GM11168 (cell line): ENCODE data around the gene ANKMY1.

ENCODE experiments used
- in situ Hi-C: fragments of 300-500 bp; cut with MboI; formaldehyde crosslinking; loops from one replicate; pipeline ENCODE4 v1.12.0; 2022; ENCODE audit warnings: low sequenced_read_pairs; ENCODE audit not compliant: unreplicated experiment

ANKMY1 gene

GRCh38 chr2:240439698-240440151 is 118.1 kb downstream of the ANKMY1 start:
- in situ Hi-C loops = no loop called here

- in situ Hi-C loops = no loop called here
Observed at GRCh38 chr2:240438810-240439697, 118.7 kb downstream of the ANKMY1 start.

DNA sequence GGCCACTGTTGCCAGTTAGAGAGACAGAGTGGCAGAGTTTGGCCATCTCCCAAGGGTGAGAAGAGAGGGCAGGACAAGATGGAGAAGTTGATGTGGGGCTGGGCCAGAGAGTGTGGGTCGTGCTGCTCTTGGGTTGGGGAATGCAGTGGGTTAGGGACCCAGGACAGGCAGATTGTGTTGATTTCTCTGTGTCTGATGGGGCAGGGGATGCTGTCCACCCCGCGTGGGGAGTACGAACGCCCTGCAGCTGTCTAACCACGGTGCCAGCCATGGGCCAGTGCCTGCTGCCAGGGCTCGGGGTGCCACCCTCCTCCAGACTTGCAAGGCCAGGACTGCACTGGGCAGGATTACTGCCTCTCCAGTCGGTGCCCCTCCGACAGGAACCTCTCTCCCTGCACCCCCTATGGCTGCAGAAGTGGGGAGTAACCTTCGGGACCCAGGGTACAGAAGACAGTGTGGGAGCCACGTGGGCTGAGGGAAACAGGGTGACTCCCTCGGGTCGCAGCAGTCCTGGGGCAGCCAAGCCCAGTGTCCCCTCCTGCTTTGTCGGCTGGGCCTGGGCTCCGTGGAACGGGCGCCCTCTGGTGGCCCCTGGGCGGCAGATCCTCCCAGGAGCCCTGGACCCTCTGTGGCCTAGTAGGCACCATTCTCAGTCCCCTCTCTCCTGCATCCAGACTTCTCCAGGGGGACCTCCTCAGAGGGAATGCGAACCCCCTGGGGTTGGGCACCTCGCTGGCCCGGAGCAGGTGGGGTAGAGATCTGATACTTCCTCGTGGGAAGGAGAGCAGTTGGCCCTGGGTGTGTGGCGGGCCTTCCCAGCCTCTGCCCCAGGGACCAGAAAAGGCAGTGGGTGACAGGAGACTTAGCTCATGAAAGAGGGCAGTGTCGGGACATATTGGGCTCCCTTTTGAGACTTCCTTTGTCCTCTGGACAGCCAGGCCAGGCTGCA is 119.7 kb downstream of the ANKMY1 start:
- in situ Hi-C loops = no loop called here

- in situ Hi-C loops = no loop called here
Observed at GRCh38 chr2:240437551-240437860, 120.3 kb downstream of the ANKMY1 start.

DNA sequence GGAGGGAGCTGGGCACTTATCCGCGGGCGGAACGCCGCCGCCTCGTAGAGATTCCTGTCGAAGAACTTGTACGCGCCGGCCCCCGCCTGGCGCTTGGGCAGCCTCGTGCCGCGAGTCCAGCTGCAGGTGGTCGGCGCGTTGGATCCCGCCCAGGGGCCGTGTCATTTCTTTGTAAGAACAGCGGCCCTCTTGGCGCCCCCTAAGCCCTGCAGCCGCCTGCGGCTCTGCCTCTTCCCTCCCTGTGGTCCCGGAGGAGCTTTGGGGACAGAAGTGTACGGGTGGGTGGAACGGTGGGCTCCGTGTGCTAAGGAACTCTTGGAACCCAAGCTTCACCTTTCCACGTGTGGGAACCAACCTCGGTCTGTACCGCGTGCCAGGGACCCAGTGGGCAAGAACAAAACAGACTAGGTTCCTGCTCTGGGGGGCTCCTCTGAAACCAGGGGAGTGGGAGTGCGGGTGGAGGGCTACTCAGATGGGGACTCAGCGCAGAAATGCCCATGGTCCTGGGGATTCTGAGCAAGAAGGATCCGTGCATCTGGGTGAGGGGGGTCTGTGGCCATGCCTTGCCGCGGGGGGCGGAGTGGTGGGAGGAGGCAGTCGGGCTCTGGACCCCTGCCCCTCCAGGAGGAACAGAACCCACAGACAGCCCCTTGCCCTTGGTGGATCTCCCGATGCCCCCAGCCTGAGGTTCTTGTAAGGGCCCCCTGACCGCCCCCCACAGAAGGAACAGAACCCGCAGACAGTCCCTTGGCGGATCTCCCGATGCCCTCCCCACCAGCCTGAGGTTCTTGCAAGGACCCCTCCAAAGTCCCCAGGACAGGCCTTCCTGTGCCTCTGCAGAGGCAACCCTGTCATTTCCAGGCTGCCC is 120.9 kb downstream of the ANKMY1 start:
- in situ Hi-C loops = no loop called here

DNA sequence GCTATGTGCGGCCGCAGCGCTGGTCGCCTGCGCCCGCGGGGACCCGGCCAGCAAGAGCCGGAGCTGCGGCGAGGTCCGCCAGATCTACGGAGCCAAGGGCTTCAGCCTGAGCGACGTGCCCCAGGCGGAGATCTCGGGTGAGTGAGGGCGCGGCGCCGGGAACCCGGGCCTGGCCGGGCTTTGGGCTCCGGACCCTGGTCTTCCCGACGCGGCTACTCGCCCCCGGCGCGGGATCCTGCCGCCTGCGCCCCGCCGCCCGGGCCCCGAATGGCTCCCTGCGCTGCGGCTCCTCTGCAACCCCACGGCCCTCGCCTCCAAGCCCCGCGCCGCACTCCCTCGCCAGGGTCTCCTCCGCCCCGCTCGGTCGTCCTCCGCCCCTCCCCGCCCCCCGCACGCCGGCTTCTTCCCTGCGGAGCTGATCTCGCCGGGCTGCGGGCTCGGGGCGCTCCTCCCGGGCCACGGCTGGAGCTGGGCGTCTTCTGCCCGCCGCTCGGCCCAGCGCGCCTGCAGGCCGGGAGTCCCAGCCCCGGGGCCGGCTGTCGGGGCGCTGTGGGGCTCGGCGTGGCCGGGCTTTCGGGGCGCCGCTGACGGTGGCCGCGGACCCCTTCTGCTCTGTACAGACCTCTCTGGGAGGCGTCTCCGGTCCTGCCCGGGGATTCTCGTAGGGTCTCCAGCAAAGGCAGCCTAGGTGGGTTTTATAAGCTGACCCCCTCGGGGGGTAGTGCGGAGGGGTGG is 121.7 kb downstream of the ANKMY1 start:
- in situ Hi-C loops = no loop called here

DNA sequence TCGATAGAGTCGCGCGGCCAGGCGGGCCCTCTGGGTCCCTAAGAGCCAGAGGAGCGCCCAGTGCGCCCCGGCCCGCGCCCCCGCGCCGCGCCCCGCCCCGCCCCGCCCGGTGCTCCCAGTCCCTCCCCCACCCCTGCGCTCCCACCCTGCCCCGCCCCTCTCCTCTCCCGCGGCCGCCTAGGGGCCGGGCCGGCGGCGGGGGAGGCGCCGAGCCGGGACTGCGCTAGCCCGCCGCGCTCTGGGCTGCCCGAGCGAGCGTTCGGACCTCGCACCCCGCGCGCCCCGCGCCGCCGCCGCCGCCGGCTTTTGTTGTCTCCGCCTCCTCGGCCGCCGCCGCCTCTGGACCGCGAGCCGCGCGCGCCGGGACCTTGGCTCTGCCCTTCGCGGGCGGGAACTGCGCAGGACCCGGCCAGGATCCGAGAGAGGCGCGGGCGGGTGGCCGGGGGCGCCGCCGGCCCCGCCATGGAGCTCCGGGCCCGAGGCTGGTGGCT is 122.3 kb downstream of the ANKMY1 start, which contains the start of gene GPC1:
Gene GPC1 (plus strand): TSS at position 207 of the 491 bp plus-strand sequence. CDS start 256 bp downstream, at position 463.
- in situ Hi-C loops = no loop called here

- in situ Hi-C loops = no loop called here
Observed at GRCh38 chr2:240434728-240435456, 122.9 kb downstream of the ANKMY1 start.

- in situ Hi-C loops = no loop called here
Observed at GRCh38 chr2:240433973-240434727, 123.6 kb downstream of the ANKMY1 start.

DNA sequence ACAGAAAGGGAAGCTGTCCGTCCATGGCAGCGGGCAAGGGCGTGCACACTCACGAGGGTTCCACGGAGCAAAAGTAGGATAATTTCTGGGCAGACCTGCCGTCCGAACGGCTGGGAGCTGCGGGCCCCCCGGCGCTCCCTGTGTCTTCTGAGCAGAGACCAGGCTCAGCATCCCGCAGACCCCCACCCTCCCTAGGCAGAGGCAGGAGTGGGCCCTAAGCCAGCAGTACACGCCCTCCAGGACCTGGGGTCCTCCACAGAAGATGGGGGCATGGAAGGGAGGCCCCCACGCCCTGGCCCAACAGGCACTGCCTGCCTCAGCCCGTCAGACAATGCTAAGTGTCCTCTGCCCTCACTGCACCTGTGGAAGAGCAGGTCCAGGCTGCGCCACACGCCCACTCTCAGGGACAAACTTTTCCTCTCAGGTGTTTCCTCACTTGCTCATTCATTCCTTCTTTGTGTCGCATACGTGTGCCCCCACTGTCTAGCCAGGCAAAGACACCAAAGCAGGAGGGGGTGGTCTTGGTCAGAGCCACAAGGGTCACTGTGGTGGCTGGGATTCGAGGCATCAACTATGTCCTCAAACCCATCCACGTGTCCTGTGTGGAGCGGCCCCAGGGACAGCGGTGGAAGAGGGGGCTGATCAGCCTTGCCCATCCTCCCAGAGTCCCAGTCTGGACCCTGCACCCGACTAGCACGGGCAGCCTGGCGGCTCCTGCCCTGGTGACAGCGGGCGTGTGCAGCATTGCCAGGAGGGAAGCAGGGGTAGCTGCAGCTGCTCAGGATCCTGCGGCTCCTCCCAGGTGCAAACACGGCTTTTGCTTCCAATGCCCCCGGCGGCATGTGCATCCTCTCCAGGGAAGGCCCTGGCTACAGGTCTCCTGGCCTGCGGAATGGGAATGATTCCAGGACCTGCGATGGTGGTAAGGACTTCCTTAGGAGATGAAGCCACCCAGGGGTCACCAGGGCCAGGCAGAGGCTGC is 124.7 kb downstream of the ANKMY1 start:
- in situ Hi-C loops = no loop called here

DNA sequence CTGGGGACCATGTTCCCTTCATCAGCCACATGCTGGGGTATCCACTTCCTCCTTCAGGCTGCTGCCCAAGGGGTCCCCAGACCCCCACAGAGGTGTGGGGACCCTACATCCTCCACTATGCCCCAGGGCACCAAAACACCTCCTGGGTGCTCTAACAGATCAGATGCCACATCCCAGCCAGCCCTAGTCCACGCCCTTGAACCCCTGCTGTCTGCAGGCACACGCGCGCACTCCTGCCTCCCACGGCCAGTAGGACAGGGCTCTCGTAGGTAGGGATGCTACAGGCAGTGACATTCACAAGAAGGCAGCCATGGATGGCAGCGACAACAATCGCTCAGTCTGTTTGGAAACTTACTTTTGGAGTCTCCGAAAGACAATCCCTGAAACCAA is 125.4 kb downstream of the ANKMY1 start:
- in situ Hi-C loops = no loop called here

- in situ Hi-C loops = no loop called here
Observed at GRCh38 chr2:240431661-240432424, 125.9 kb downstream of the ANKMY1 start.

DNA sequence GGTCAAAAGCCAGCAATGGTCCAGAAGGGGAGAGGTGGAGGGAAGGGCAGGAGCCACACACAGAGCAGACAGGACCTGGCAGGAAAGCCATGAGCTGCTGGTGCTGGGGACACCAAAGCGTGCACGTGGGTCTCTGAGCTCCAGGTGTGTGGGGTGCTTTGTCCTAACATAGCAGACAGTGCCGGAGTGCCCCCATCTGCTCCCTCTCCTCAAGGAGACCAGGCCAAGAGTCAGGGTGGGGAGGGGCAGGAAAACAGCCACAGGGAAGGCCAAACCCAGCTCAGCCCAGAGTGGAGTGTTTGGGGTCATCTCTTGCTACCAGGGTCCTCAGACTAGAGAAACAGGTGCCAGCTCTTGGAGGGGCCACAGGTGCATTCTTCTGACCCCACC is 126.5 kb downstream of the ANKMY1 start:
- in situ Hi-C loops = no loop called here

DNA sequence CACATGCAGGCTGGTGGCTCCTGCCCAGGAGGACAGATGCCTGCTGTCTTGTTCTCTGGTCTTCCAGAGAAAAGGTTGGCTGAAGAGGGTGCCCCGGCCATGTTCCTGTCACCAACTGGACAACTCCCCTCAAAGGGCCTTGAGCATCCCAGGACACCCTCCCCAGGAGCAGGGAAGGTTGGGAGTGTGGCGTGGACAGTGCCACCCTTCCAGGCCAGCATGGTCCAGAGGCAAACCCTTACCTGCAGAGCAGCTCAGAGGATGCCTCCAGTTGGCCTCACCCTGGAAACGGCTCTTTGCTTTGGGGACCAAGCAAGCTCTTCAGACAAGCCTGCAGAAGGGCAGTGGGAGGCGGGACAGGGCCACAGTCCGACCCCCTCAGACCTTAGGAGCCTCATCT is 127.2 kb downstream of the ANKMY1 start:
- in situ Hi-C loops = no loop called here

DNA sequence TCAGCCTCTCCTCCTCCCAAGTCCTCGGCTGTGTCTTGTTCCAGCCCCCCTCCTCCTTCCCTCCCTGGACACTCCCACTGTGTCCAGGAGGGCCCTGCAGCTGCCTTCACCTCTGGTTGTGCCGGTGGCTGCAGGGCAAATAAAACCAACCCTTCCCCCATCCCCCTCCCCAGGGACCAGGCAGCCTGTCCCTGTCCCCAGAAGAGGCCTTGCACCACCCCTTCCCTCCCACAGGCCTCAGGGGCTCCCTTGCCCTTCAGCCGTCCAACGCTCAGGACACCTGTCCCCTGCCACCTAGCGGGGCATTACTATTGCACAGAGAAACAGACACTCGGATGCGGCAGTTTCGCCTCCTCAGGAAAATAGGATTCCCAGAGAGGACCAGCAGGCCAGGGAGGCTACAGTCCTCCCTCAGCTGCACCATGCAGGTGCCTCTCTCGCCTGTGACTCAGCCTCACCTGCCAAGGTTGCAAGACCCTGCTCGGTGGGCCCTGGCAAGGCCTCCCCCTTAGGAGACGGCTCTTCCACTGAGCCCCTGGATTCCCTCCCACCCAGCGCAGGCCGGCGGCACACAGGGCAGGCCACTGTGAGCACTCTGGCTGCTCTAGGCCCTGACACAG is 127.8 kb downstream of the ANKMY1 start:
- in situ Hi-C loops = no loop called here
